ENCODE results near the gene SLC39A1. TPM values are rescaled to one million over a fixed set of nuclear protein-coding genes. Genes with fewer than 3 reads are reported as not detected.
"Not testable (repeated sequence)": the region's sequence is repeated elsewhere in the genome, so short reads cannot be mapped to it uniquely, and the experiment has no call there.

Gene SLC39A1
- polyA plus RNA-seq, 1 experiment, result 84.0 TPM

DNA sequence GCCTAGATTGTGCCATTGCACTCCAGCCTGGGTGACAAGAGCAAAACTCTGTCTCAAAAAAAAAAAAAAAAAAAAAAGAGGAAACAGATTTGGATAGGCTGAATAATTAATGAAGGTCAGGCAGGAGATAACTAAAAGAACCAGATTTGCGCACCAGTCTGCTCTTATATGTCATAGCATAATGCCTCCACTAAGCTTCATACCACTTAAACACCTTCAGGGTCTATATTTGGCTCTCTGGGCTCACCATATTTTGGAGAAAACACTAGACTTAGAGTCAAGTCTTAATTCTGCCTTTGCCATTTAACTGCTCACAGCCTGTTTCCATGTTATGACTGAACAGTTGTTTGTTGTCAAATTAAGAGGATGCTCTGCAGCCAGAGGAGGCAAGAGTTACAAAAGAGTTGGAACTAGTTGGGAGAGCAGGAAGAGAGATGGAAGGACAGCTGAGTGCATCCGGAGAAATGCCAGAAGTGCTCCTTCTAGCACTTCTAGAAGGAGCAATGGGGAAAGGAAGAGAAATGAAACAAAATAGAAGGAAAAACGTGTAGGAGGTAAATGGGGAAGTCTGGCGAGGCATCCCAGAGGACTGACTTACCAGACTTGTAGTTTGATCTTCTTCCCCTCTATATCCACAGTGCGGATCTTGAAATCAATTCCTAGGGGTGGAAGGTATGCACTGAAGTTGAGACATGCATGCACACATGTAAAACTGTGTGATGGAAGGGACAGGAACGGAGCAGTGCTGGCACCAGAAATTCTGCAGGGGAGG lies 21.0 kb upstream of the SLC39A1 start:
- H3K4me3 ChIP-seq (ENCODE audit: low read depth, low read length), result peak overlapping the region; percentile 73
- CTCF ChIA-PET, result interaction anchor here (0.9 to 2.8 kb wide), 3 partner anchors 17 to 288 kb away, joined by 3 to 44 read pairs (median 7); partner anchors contain the start of gene CREB3L4
- no peaks in the 10 kb centered on the region for H3K27me3 ChIP-seq (ENCODE audit: control insufficient read depth, insufficient read depth, low read length)
- TF ChIP-seq, protein P1, sequence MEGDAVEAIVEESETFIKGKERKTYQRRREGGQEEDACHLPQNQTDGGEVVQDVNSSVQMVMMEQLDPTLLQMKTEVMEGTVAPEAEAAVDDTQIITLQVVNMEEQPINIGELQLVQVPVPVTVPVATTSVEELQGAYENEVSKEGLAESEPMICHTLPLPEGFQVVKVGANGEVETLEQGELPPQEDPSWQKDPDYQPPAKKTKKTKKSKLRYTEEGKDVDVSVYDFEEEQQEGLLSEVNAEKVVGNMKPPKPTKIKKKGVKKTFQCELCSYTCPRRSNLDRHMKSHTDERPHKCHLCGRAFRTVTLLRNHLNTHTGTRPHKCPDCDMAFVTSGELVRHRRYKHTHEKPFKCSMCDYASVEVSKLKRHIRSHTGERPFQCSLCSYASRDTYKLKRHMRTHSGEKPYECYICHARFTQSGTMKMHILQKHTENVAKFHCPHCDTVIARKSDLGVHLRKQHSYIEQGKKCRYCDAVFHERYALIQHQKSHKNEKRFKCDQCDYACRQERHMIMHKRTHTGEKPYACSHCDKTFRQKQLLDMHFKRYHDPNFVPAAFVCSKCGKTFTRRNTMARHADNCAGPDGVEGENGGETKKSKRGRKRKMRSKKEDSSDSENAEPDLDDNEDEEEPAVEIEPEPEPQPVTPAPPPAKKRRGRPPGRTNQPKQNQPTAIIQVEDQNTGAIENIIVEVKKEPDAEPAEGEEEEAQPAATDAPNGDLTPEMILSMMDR (IDR thresholded peaks at IDR 0.05; ENCODE audit: low read depth, low read length), result no peak
- H3K27ac ChIP-seq (ENCODE audit: low read depth, low read length), result peak overlapping the region; percentile 39
- no peaks in the 10 kb centered on the region; the same call in 1 of the 2 replicates for H3K9me3 ChIP-seq (ENCODE audit: control insufficient read depth, insufficient read depth, low read length)
- DNase-seq (ENCODE audit: low read depth, low spot score), result no peak
- POLR2A ChIA-PET, result interaction anchor here (3.4 kb wide), 1 partner anchor 17 kb away, joined by 22 read pairs; the partner anchor contains the start of gene CREB3L4

GRCh38 chr1:153981735-153982134 lies 18.4 kb upstream of the SLC39A1 start:
- DNase-seq (ENCODE audit: low read depth, low spot score); H3K27me3 ChIP-seq (ENCODE audit: control insufficient read depth, insufficient read depth, low read length); H3K4me3 ChIP-seq (ENCODE audit: low read depth, low read length); H3K9me3 ChIP-seq (ENCODE audit: control insufficient read depth, insufficient read depth, low read length); POLR2A ChIA-PET; H3K27ac ChIP-seq (ENCODE audit: low read depth, low read length): not testable (repeated sequence)
- CTCF ChIA-PET, result interaction anchor here (1.4 kb wide), 1 partner anchor 24 kb away, joined by 3 read pairs; no protein-coding TSS in a partner anchor

DNA sequence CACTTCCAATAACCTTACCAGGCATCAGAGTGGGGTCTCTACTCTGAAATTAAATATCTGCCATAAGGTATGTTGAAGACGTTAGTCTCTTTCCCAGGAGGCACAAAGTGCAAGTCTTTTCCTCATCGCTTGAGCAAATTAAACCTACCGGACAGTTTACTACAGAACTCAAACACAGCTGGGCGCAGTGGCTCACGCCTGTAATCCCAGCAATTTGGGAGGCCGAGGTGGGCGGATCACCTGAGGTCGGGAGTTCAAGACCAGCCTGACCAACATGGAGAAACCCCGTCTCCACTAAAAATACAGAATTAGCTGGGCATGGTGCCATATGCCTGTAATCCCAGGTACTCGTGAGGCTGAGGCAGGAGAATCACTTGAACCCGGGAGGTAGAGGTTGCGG lies 15.8 kb upstream of the SLC39A1 start:
- not testable (repeated sequence) for H3K9me3 ChIP-seq (ENCODE audit: control insufficient read depth, insufficient read depth, low read length); DNase-seq (ENCODE audit: low read depth, low spot score); H3K4me3 ChIP-seq (ENCODE audit: low read depth, low read length); H3K27me3 ChIP-seq (ENCODE audit: control insufficient read depth, insufficient read depth, low read length); H3K27ac ChIP-seq (ENCODE audit: low read depth, low read length)
- CTCF ChIA-PET, result interaction anchor here (1.1 to 3.5 kb wide), 3 partner anchors 8 to 49 kb away, joined by 3 to 31 read pairs (median 17); partner anchors contain the start of genes CREB3L4 and RAB13
- POLR2A ChIA-PET, result interaction anchor here (3.0 to 3.9 kb wide), 2 partner anchors 11 to 12 kb away, joined by 35 to 39 read pairs; partner anchors contain the start of genes CREB3L4 and RPS27

DNA sequence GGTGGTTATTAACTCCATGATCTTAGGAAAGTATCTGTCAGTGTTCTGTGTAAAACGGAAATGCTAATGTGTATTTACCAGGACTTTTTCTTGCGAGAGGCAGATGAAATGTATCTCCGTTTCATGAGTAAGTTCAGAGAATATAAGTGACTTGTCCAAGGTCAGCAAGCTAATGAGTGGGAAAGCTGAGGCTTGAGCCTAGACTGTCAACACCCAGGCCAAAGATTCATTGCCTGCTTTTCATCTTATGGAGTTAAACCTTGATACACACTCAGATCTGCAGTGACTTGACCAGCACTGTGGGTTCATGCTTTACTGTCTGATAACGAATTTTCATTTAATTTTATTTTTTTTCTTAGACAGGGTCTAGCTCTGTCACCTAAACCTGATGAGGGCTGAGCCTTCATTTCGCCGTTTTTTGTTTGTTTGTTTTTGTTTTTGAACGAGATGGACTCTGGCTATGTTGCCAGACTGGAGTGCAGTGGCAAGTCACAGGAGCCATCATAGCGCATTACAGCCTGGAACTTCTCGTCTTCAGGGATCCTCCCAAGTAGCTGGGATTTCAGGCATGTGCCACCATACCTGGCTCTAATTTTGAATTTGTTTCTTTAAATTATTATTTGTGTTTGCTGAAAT lies 15.1 kb upstream of the SLC39A1 start:
- CTCF ChIA-PET, result interaction anchor here (0.8 to 3.5 kb wide), 4 partner anchors 8 to 48 kb away, joined by 3 to 31 read pairs (median 10); partner anchors contain the start of genes CREB3L4 and RAB13
- Histone ChIP-seq H3K4me3 (ENCODE audit: low read depth, low read length) (peak overlapping the region; percentile 94), H3K27ac (ENCODE audit: low read depth, low read length) (no peak overlapping the region), H3K9me3 (ENCODE audit: control insufficient read depth, insufficient read depth, low read length) (no peaks in the 10 kb centered on the region; the same call in 1 of the 2 replicates), H3K27me3 (ENCODE audit: control insufficient read depth, insufficient read depth, low read length) (no peaks in the 10 kb centered on the region)
- POLR2A ChIA-PET, result interaction anchor here (0.8 to 3.9 kb wide), 9 partner anchors 8 to 344 kb away, joined by 3 to 39 read pairs (median 7); partner anchors contain the start of genes CHTOP, CREB3L4, CRTC2 and RAB13
- no peak for DNase-seq (ENCODE audit: low read depth, low spot score)
- TF ChIP-seq, protein P1 (IDR thresholded peaks at IDR 0.05; ENCODE audit: low read depth, low read length), result no peak

- Histone ChIP-seq H3K4me3 (ENCODE audit: low read depth, low read length) (peak within 1 kb of the TSS; percentile 94), H3K27me3 (ENCODE audit: control insufficient read depth, insufficient read depth, low read length) (no peaks in the 10 kb centered on the region), H3K9me3 (ENCODE audit: control insufficient read depth, insufficient read depth, low read length) (no peaks in the 10 kb centered on the region; the same call in 1 of the 2 replicates), H3K27ac (ENCODE audit: low read depth, low read length) (peak within 1 kb of the TSS; percentile 70)
- ChIA-PET CTCF (interaction anchor here (0.5 to 3.5 kb wide), 8 partner anchors 8 to 180 kb away, joined by 3 to 31 read pairs (median 4); partner anchors contain the start of genes CREB3L4 and RAB13), POLR2A (interaction anchor here (0.7 to 3.9 kb wide), 14 partner anchors 8 to 344 kb away, joined by 3 to 39 read pairs (median 5); partner anchors contain the start of genes CHTOP, CREB3L4, CRTC2 and DENND4B)
- TF ChIP-seq, protein P1 (IDR thresholded peaks at IDR 0.05; ENCODE audit: low read depth, low read length), result no peak
- no peak for DNase-seq (ENCODE audit: low read depth, low spot score)
These were observed 14.2 kb upstream of the SLC39A1 start, which contains the start of gene JTB for GRCh38 chr1:153977250-153978240. JTB (minus strand) TSS chr1:153977674; CDS start chr1:153977252, 422 bp downstream.
